Measurements from ENCODE around the gene PPRC1.

DNA sequence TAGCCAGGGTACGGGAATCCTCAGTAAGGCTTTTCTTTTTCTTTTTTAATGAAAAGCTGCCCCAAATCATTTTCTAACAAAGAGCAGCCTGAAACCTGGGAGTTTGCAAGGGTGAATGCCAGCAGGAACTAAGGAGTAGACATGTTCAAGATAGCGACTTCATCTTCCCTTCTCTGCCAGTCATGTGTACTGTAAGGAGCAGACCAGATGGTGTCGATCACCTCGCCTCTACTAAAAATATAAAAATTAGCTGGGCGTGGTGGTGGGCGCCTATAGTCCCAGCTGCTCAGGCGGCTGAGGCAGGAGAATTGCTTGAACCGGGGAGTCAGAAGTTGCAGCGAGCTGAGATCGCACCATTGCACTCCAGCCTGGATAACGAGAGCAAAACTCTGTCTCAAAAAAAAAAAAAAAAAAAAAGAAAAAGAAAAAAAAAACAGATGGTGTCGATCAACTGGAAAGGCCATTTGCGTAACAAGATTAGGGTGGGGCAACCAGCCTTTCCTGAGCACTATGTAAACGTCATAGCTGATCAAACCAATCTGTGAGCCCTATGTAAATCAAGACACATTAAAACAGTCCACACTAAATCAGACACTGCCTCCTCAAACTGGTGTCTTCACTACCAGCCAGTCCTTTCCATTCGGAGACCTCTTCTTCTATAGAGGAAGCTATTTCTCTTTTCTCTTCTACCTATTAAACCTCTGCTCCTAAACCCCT is 53.1 kb downstream of the PPRC1 start:
- no peak for TF ChIP-seq ZBTB21 (CRISPR knock-in tag; IDR thresholded peaks at IDR 0.05; ENCODE audit: borderline replicate concordance)
- TF ChIP-seq ZNF423 (CRISPR knock-in tag; IDR thresholded peaks at IDR 0.05), result no peak
- TF ChIP-seq, protein P1, sequence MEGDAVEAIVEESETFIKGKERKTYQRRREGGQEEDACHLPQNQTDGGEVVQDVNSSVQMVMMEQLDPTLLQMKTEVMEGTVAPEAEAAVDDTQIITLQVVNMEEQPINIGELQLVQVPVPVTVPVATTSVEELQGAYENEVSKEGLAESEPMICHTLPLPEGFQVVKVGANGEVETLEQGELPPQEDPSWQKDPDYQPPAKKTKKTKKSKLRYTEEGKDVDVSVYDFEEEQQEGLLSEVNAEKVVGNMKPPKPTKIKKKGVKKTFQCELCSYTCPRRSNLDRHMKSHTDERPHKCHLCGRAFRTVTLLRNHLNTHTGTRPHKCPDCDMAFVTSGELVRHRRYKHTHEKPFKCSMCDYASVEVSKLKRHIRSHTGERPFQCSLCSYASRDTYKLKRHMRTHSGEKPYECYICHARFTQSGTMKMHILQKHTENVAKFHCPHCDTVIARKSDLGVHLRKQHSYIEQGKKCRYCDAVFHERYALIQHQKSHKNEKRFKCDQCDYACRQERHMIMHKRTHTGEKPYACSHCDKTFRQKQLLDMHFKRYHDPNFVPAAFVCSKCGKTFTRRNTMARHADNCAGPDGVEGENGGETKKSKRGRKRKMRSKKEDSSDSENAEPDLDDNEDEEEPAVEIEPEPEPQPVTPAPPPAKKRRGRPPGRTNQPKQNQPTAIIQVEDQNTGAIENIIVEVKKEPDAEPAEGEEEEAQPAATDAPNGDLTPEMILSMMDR (IDR thresholded peaks at IDR 0.05), result no peak

Measured in WTC11 (cell line).